ENCODE results near the gene SLC35B2. TPM values are rescaled to one million over a fixed set of nuclear protein-coding genes. Genes with fewer than 3 reads are reported as not detected.

SLC35B2 gene
- polyA plus RNA-seq, 1 experiment: 83.5 TPM

- POLR2A ChIA-PET: interaction anchor here (0.8 kb wide), 1 partner anchor 16 kb away, joined by 3 read pairs; the partner anchor contains the start of gene HSP90AB1
- DNase-seq (ENCODE audit: low read depth, low spot score): no peak
- TF ChIP-seq CTCF (IDR thresholded peaks at IDR 0.05; ENCODE audit: low read depth, low read length): no peak
- CTCF ChIA-PET: interaction anchor here (1.2 to 1.6 kb wide), 2 partner anchors 28 to 50 kb away, joined by 4 to 6 read pairs; partner anchors contain the start of gene AARS2
- Histone ChIP-seq H3K27ac (ENCODE audit: low read depth, low read length) (peak overlapping the region; percentile 39), H3K27me3 (ENCODE audit: control insufficient read depth, insufficient read depth, low read length) (peaks cover 2% of the 10 kb centered on the region), H3K4me3 (ENCODE audit: low read depth, low read length) (peak overlapping the region; percentile 86), H3K9me3 (ENCODE audit: control insufficient read depth, insufficient read depth, low read length) (no peaks in the 10 kb centered on the region; the same call in 1 of the 2 replicates)
Observed at GRCh38 chr6:44262467-44263353, 5.4 kb upstream of the SLC35B2 start.

- ChIA-PET POLR2A (no interaction called here), CTCF (interaction anchor here (0.6 to 1.6 kb wide), 2 partner anchors 27 to 51 kb away, joined by 3 to 6 read pairs; partner anchors contain the start of gene AARS2)
- TF ChIP-seq CTCF (IDR thresholded peaks at IDR 0.05; ENCODE audit: low read depth, low read length): no peak
- H3K4me3 ChIP-seq (ENCODE audit: low read depth, low read length): no peak overlapping the region
- no peak for DNase-seq (ENCODE audit: low read depth, low spot score)
- H3K27ac ChIP-seq (ENCODE audit: low read depth, low read length): no peak overlapping the region
- no peaks in the 10 kb centered on the region for H3K27me3 ChIP-seq (ENCODE audit: control insufficient read depth, insufficient read depth, low read length)
- H3K9me3 ChIP-seq (ENCODE audit: control insufficient read depth, insufficient read depth, low read length): no peaks in the 10 kb centered on the region; the same call in 1 of the 2 replicates
Observed at GRCh38 chr6:44261581-44261980, 4.3 kb upstream of the SLC35B2 start.

GRCh38 chr6:44260451-44261297 is 3.3 kb upstream of the SLC35B2 start:
- H3K27ac ChIP-seq (ENCODE audit: low read depth, low read length): no peak overlapping the region
- no peak for TF ChIP-seq CTCF (IDR thresholded peaks at IDR 0.05; ENCODE audit: low read depth, low read length)
- DNase-seq (ENCODE audit: low read depth, low spot score): no peak
- H3K4me3 ChIP-seq (ENCODE audit: low read depth, low read length): no peak overlapping the region
- no peaks in the 10 kb centered on the region; the same call in 1 of the 2 replicates for H3K9me3 ChIP-seq (ENCODE audit: control insufficient read depth, insufficient read depth, low read length)
- no peaks in the 10 kb centered on the region for H3K27me3 ChIP-seq (ENCODE audit: control insufficient read depth, insufficient read depth, low read length)
- ChIA-PET POLR2A (no interaction called here), CTCF (no interaction called here)

GRCh38 chr6:44260011-44260410 is 2.7 kb upstream of the SLC35B2 start:
- no peak for DNase-seq (ENCODE audit: low read depth, low spot score)
- Histone ChIP-seq H3K9me3 (ENCODE audit: control insufficient read depth, insufficient read depth, low read length) (no peaks in the 10 kb centered on the region; the same call in 1 of the 2 replicates), H3K27me3 (ENCODE audit: control insufficient read depth, insufficient read depth, low read length) (no peaks in the 10 kb centered on the region), H3K27ac (ENCODE audit: low read depth, low read length) (no peak overlapping the region), H3K4me3 (ENCODE audit: low read depth, low read length) (no peak overlapping the region)
- TF ChIP-seq CTCF (IDR thresholded peaks at IDR 0.05; ENCODE audit: low read depth, low read length): no peak
- POLR2A ChIA-PET: no interaction called here
- CTCF ChIA-PET: no interaction called here

Data from AG04450 (cell line).